ENCODE data around the gene TXNL4B. TPM values are rescaled to one million over a fixed set of nuclear protein-coding genes. Genes with fewer than 3 reads are reported as not detected.

Gene TXNL4B
- total RNA-seq, 1 donor from 2014 or later = 15.6 TPM

GRCh38 chr16:72137380-72138063 is 44.1 kb upstream of the TXNL4B start:
- Mint-ChIP-seq H3K27me3 (no peaks in the 10 kb centered on the region), H3K27ac (peak overlapping the region; percentile 83), H3K4me1 (ENCODE audit: low read depth) (no peaks in the 10 kb centered on the region), H3K4me3 (ENCODE audit: low read depth) (no peak overlapping the region), H3K36me3 (ENCODE audit: insufficient read depth) (no peaks in the 10 kb centered on the region), H3K9me3 (ENCODE audit: low read depth) (no peaks in the 10 kb centered on the region)
- TF ChIP-seq, protein P1, sequence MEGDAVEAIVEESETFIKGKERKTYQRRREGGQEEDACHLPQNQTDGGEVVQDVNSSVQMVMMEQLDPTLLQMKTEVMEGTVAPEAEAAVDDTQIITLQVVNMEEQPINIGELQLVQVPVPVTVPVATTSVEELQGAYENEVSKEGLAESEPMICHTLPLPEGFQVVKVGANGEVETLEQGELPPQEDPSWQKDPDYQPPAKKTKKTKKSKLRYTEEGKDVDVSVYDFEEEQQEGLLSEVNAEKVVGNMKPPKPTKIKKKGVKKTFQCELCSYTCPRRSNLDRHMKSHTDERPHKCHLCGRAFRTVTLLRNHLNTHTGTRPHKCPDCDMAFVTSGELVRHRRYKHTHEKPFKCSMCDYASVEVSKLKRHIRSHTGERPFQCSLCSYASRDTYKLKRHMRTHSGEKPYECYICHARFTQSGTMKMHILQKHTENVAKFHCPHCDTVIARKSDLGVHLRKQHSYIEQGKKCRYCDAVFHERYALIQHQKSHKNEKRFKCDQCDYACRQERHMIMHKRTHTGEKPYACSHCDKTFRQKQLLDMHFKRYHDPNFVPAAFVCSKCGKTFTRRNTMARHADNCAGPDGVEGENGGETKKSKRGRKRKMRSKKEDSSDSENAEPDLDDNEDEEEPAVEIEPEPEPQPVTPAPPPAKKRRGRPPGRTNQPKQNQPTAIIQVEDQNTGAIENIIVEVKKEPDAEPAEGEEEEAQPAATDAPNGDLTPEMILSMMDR (IDR thresholded peaks at IDR 0.05; ENCODE audit: unreplicated experiment) = no peak
- DNase-seq (ENCODE audit: low spot score, unreplicated experiment) = no peak

GRCh38 chr16:72134507-72134906 is 41.1 kb upstream of the TXNL4B start:
- Mint-ChIP-seq H3K27ac (no peak overlapping the region), H3K27me3 (peaks cover 12% of the 10 kb centered on the region), H3K9me3 (ENCODE audit: low read depth) (no peaks in the 10 kb centered on the region), H3K36me3 (ENCODE audit: insufficient read depth) (no peaks in the 10 kb centered on the region), H3K4me1 (ENCODE audit: low read depth) (no peaks in the 10 kb centered on the region), H3K4me3 (ENCODE audit: low read depth) (no peak overlapping the region)
- TF ChIP-seq, protein P1 (IDR thresholded peaks at IDR 0.05; ENCODE audit: unreplicated experiment) = no peak
- DNase-seq (ENCODE audit: low spot score, unreplicated experiment) = no peak

- TF ChIP-seq, protein P1 (IDR thresholded peaks at IDR 0.05; ENCODE audit: unreplicated experiment) = no peak
- H3K4me3 Mint-ChIP-seq (ENCODE audit: low read depth) = no peak overlapping the region
- H3K27me3 Mint-ChIP-seq = peaks cover 20% of the 10 kb centered on the region
- DNase-seq (ENCODE audit: low spot score, unreplicated experiment) = no peak
- no peaks in the 10 kb centered on the region for H3K36me3 Mint-ChIP-seq (ENCODE audit: insufficient read depth)
- H3K4me1 Mint-ChIP-seq (ENCODE audit: low read depth) = no peaks in the 10 kb centered on the region
- H3K9me3 Mint-ChIP-seq (ENCODE audit: low read depth) = no peaks in the 10 kb centered on the region
- H3K27ac Mint-ChIP-seq = no peak overlapping the region
Observed at GRCh38 chr16:72132726-72133125, 39.3 kb upstream of the TXNL4B start.

GRCh38 chr16:72131036-72131435 is 37.6 kb upstream of the TXNL4B start:
- Mint-ChIP-seq H3K4me1 (ENCODE audit: low read depth) (peaks cover 3% of the 10 kb centered on the region), H3K4me3 (ENCODE audit: low read depth) (no peak overlapping the region), H3K36me3 (ENCODE audit: insufficient read depth) (no peaks in the 10 kb centered on the region), H3K27ac (no peak overlapping the region), H3K9me3 (ENCODE audit: low read depth) (no peaks in the 10 kb centered on the region), H3K27me3 (peaks cover 24% of the 10 kb centered on the region)
- DNase-seq (ENCODE audit: low spot score, unreplicated experiment) = no peak
- TF ChIP-seq, protein P1 (IDR thresholded peaks at IDR 0.05; ENCODE audit: unreplicated experiment) = no peak

- H3K27ac Mint-ChIP-seq = no peak overlapping the region
- no peak for DNase-seq (ENCODE audit: low spot score, unreplicated experiment)
- H3K27me3 Mint-ChIP-seq = peaks cover 24% of the 10 kb centered on the region
- no peaks in the 10 kb centered on the region for H3K9me3 Mint-ChIP-seq (ENCODE audit: low read depth)
- no peak overlapping the region for H3K4me3 Mint-ChIP-seq (ENCODE audit: low read depth)
- H3K36me3 Mint-ChIP-seq (ENCODE audit: insufficient read depth) = no peaks in the 10 kb centered on the region
- TF ChIP-seq, protein P1 (IDR thresholded peaks at IDR 0.05; ENCODE audit: unreplicated experiment) = no peak
- peaks cover 6% of the 10 kb centered on the region for H3K4me1 Mint-ChIP-seq (ENCODE audit: low read depth)
Observed at GRCh38 chr16:72129976-72130656, 36.7 kb upstream of the TXNL4B start.
